Trophoblast cell (in vitro differentiated cells and primary cell): ENCODE measurements around the gene ATP2C2.

Source experiments
- DNase-seq, 2 donors: peaks; one replicate each; pipeline ENCODE4 v3.0.0-alpha.2; 2016
- H2AFZ ChIP-seq: 2 replicates; pipeline ENCODE4 v1.6.1; 2013; ENCODE audit warnings: low read length, moderate library complexity, mild to moderate bottlenecking; ENCODE audit not compliant: insufficient read depth, poor library complexity
- H2AK5ac ChIP-seq: 2 replicates; pipeline ENCODE4 v1.6.1; 2013; ENCODE audit warnings: mild to moderate bottlenecking, low read length
- H2BK120ac ChIP-seq: 2 replicates; pipeline ENCODE4 v1.6.1; 2013; ENCODE audit warnings: low read length, mild to moderate bottlenecking, moderate library complexity; ENCODE audit not compliant: insufficient read depth, poor library complexity
- H2BK12ac ChIP-seq: 2 replicates; pipeline ENCODE4 v1.6.1; 2013; ENCODE audit warnings: mild to moderate bottlenecking, low read length, moderate library complexity
- H2BK5ac ChIP-seq: 2 replicates; pipeline ENCODE4 v1.6.1; 2013; ENCODE audit warnings: low read length, low read depth, moderate library complexity, mild to moderate bottlenecking; ENCODE audit not compliant: poor library complexity
- H3K14ac ChIP-seq: 2 replicates; pipeline ENCODE4 v1.6.1; 2013; ENCODE audit warnings: mild to moderate bottlenecking, low read length
- H3K18ac ChIP-seq: 2 replicates; pipeline ENCODE4 v1.6.1; 2013; ENCODE audit warnings: mild to moderate bottlenecking, low read length
- H3K23ac ChIP-seq: 2 replicates; pipeline ENCODE4 v1.6.1; 2013; ENCODE audit warnings: low read length
- H3K27ac ChIP-seq: 2 replicates; pipeline ENCODE4 v1.5.1; 2013; ENCODE audit warnings: low read depth, mild to moderate bottlenecking, inconsistent platforms, low read length, moderate library complexity
- H3K27me3 ChIP-seq: 2 replicates; pipeline ENCODE4 v1.6.1; 2013; ENCODE audit warnings: inconsistent platforms, mild to moderate bottlenecking, low read length, moderate library complexity; ENCODE audit not compliant: insufficient read depth
- H3K36me3 ChIP-seq, 2 experiments: 1 replicate in 1 of 2; 2 replicates in 1 of 2; pipeline ENCODE4 v1.6.1; 2013; ENCODE audit warnings: low read length in 2 of 2, mild to moderate bottlenecking in 2 of 2, moderate library complexity in 1 of 2; ENCODE audit not compliant: insufficient read depth in 2 of 2, control insufficient read depth in 1 of 2
- H3K4ac ChIP-seq: 2 replicates; pipeline ENCODE4 v1.6.1; 2013; ENCODE audit warnings: low read depth, mild to moderate bottlenecking, low read length, moderate library complexity
- H3K4me1 ChIP-seq, 2 experiments: 1 replicate in 1 of 2; 2 replicates in 1 of 2; pipeline ENCODE4 v1.6.1; 2013; ENCODE audit warnings: low read length in 2 of 2, mild to moderate bottlenecking in 2 of 2, moderate library complexity in 1 of 2; ENCODE audit not compliant: insufficient read depth in 2 of 2, control insufficient read depth in 1 of 2
- H3K4me2 ChIP-seq: 2 replicates; pipeline ENCODE4 v1.6.1; 2013; ENCODE audit warnings: inconsistent platforms, mild to moderate bottlenecking, low read length, moderate library complexity
- H3K4me3 ChIP-seq: 2 replicates; pipeline ENCODE4 v1.5.1; 2013; ENCODE audit warnings: mild to moderate bottlenecking, low read depth, low read length, inconsistent platforms
- H3K79me1 ChIP-seq: one replicate; pipeline ENCODE4 v1.6.1; 2013; ENCODE audit warnings: low read length
- H3K79me2 ChIP-seq: 2 replicates; pipeline ENCODE4 v1.6.1; 2013; ENCODE audit warnings: low read length, mild to moderate bottlenecking; ENCODE audit not compliant: control insufficient read depth, insufficient read depth, poor library complexity
- H3K9ac ChIP-seq: 2 replicates; pipeline ENCODE4 v1.6.1; 2013; ENCODE audit warnings: mild to moderate bottlenecking, low read length
- H3K9me3 ChIP-seq: 2 replicates; pipeline ENCODE4 v1.6.1; 2013; ENCODE audit warnings: low read depth, mild to moderate bottlenecking, control low read depth, inconsistent platforms, low read length; ENCODE audit not compliant: insufficient read depth
- H4K12ac ChIP-seq: 2 replicates; pipeline ENCODE4 v1.6.1; 2013; ENCODE audit warnings: low read depth, mild to moderate bottlenecking, low read length, moderate library complexity
- H4K8ac ChIP-seq: 2 replicates; pipeline ENCODE4 v1.6.1; 2013; ENCODE audit warnings: low read depth, mild to moderate bottlenecking, low read length, moderate library complexity
- H4K91ac ChIP-seq: one replicate; pipeline ENCODE4 v1.6.1; 2013; ENCODE audit warnings: low read depth, mild to moderate bottlenecking, low read length, moderate library complexity
- WGBS: extraction: QIAGEN DNeasy Blood & Tissue Kit; methylation state at CpG from one replicate; pipeline ENCODE4 v1.1.7; 2013; ENCODE audit warnings: missing lambda C conversion rate; ENCODE audit not compliant: insufficient read length, insufficient coverage; ENCODE audit errors: extremely low coverage; 5-methylcytosine and 5-hydroxymethylcytosine counted together

Gene ATP2C2

DNA sequence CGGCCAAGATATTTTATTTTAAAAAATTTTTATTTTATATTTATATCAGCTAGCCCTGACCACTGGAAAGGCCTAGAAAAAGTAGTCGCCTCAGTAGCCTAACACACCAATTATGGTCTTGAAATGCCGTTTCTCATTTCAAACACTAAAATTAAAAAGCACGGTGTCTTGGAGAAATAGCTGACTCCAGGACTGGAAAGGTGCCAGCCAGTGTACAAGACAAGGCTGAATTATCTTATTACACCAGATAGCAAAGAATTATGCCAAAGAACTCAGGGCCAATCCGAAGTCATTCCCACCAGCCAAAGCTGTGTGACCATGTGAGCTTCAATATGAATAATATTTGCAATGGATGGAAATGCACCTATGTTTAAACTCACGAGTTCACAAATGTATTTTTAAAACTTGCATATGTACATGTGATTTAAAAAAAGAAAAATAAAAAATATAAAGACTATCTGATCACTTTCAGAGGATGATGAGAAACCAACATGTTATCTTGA lies 19.9 kb upstream of the ATP2C2 start:
- Histone ChIP-seq H3K36me3 (no peaks in the 10 kb centered on the region), H4K91ac (no peak overlapping the region), H2BK5ac (no peak overlapping the region), H4K8ac (no peak overlapping the region), H2BK120ac (no peak overlapping the region), H3K9me3 (peaks cover 4% of the 10 kb centered on the region), H2AK5ac (no peak overlapping the region), H2AFZ (no peak overlapping the region), H3K4ac (no peak overlapping the region), H3K27ac (no peak overlapping the region), H3K27me3 (no peaks in the 10 kb centered on the region), H3K79me1 (no peaks in the 10 kb centered on the region), H3K9ac (no peak overlapping the region), H3K4me3 (no peak overlapping the region), H3K4me1 (no peaks in the 10 kb centered on the region), H3K14ac (no peak overlapping the region), H3K18ac (no peak overlapping the region), H3K4me2 (no peak overlapping the region), H4K12ac (no peak overlapping the region), H3K23ac (no peak overlapping the region), H2BK12ac (no peak overlapping the region), H3K79me2 (no peaks in the 10 kb centered on the region)
- DNase-seq: no peak
- no CpG with 5 or more reads among the region's 6 CpGs for WGBS

DNA sequence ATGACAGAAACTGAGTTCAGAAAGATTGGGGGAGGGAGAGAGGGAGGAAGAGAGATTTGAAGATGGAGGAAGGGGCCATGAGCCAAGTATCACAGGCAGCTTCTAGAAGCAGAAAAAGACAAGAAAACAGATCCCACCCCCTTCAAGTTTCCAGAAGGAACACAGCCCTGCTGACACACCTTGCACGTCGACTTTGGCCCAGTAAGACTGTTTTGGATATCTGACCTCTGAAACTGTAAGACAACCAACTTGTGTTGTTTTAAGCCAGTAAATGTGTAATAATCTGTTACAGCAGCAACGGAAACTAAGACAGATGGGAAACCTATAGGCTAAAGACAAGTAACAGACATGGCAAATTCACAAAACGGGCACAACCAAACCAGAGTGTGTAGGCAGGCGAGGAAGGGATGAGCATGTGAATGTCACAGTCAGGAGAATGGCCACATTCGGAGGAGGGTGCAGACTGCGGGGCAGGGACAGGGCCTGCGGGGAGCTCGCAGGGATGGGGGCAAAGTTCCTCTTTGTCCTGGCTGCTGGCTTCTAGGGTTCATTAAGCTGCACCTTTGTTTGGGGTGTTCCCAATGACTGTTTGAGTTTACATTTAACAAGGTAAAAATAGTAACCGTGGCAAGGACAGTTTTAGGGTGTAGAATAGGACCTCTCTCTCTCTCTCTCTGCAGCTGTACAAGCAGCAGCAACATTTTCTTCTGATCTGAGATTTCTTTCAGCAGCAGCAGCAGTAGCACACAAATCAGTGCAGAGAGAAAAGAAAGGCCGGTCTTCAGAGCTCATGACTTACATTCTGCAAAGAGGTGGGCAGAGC lies 18.3 kb upstream of the ATP2C2 start:
- H3K9ac ChIP-seq: no peak overlapping the region
- no peak overlapping the region for H3K14ac ChIP-seq
- H3K18ac ChIP-seq: no peak overlapping the region
- no peaks in the 10 kb centered on the region for H3K36me3 ChIP-seq
- H2BK5ac ChIP-seq: no peak overlapping the region
- H3K27me3 ChIP-seq: no peaks in the 10 kb centered on the region
- H3K4me2 ChIP-seq: no peak overlapping the region
- H3K23ac ChIP-seq: no peak overlapping the region
- peaks cover 4% of the 10 kb centered on the region for H3K9me3 ChIP-seq
- WGBS: no CpG with 5 or more reads among the region's 11 CpGs
- no peak overlapping the region for H2AK5ac ChIP-seq
- H3K27ac ChIP-seq: no peak overlapping the region
- no peak for DNase-seq
- H3K79me1 ChIP-seq: no peaks in the 10 kb centered on the region
- no peak overlapping the region for H4K91ac ChIP-seq
- no peak overlapping the region for H3K4me3 ChIP-seq
- no peak overlapping the region for H4K12ac ChIP-seq
- H3K4me1 ChIP-seq: no peaks in the 10 kb centered on the region
- no peak overlapping the region for H2AFZ ChIP-seq
- H2BK12ac ChIP-seq: no peak overlapping the region
- H2BK120ac ChIP-seq: no peak overlapping the region
- no peak overlapping the region for H4K8ac ChIP-seq
- H3K4ac ChIP-seq: no peak overlapping the region
- no peaks in the 10 kb centered on the region for H3K79me2 ChIP-seq

DNA sequence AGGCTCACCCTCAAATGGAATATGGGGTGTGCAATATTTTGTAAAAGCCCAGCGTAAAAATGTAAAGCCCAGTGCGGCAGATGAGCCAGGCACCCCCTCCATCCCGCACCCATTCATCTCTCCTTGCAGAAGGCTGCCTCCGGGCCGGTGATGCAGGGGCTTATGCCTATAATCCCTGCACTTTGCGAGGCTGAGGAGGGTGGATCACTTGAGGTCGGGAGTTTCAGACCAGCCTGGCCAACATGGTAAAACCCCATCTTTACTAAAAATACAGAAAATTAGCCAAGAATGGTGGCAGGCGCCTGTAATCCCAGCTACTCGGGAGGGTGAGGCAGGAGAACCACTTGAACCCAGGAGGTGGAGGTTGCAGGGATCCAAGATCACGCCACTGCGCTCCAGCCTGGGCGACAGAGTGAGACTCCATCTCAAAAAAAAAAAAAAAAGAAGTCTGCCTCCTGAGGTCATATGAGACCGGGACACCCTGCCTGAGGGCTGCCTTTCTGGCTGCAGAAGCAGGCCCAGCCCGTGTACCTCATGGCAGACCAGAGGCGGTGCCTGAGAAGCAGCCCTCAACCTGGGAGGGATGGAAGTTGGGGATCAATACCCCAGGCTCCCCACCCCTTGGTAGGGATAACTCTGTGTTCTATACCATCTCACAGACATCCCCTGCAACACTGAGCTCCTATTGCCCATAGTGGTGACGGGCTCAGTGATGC lies 17.5 kb upstream of the ATP2C2 start:
- WGBS: no CpG with 5 or more reads among the region's 16 CpGs

DNA sequence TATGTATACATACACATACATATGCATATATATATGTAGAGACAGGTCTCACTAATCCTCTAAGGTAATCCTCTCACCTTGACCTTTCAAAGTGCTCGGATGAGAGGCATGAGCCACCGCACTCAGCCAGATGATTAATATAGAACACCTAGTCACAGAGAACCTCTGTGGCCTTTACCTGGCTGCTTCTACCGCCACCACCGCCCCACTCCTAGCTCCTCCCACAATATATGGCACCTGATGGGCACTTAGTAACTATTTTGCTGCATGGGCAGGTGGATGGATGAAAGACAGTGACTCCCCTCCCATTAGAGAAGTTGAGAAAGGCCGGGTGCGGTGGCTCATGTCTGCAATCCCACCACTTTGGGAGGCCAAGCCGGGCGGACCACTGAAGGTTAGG lies 16.7 kb upstream of the ATP2C2 start:
- Histone ChIP-seq H3K9ac (no peak overlapping the region), H3K36me3 (no peaks in the 10 kb centered on the region), H3K4me2 (no peak overlapping the region), H2AFZ (no peak overlapping the region), H3K4me3 (no peak overlapping the region), H3K4ac (no peak overlapping the region), H2BK12ac (no peak overlapping the region), H3K79me1 (no peaks in the 10 kb centered on the region), H3K27ac (no peak overlapping the region), H3K9me3 (peaks cover 2% of the 10 kb centered on the region), H3K79me2 (no peaks in the 10 kb centered on the region), H2BK5ac (no peak overlapping the region), H3K4me1 (peaks cover 5 to 7% of the 10 kb centered on the region in 2 experiments), H3K14ac (no peak overlapping the region), H3K18ac (no peak overlapping the region), H2AK5ac (no peak overlapping the region), H3K23ac (no peak overlapping the region), H4K12ac (no peak overlapping the region), H3K27me3 (no peaks in the 10 kb centered on the region), H4K8ac (no peak overlapping the region), H4K91ac (no peak overlapping the region), H2BK120ac (no peak overlapping the region)
- no peak for DNase-seq
- WGBS: no CpG with 5 or more reads among the region's 8 CpGs

More for the DNA sequence above, 17.5 kb upstream of the ATP2C2 start:
- Histone ChIP-seq H3K14ac (no peak overlapping the region), H3K79me1 (no peaks in the 10 kb centered on the region), H4K91ac (no peak overlapping the region), H3K4ac (no peak overlapping the region), H3K27ac (no peak overlapping the region), H4K8ac (no peak overlapping the region), H3K36me3 (no peaks in the 10 kb centered on the region), H3K23ac (no peak overlapping the region), H2BK5ac (no peak overlapping the region), H2AFZ (no peak overlapping the region), H3K9me3 (peaks cover 2% of the 10 kb centered on the region), H3K27me3 (no peaks in the 10 kb centered on the region), H3K79me2 (no peaks in the 10 kb centered on the region), H2BK12ac (no peak overlapping the region), H3K4me3 (no peak overlapping the region), H2AK5ac (no peak overlapping the region), H3K9ac (peak overlapping the region; percentile 9), H3K18ac (no peak overlapping the region), H3K4me2 (no peak overlapping the region), H3K4me1 (no peaks in the 10 kb centered on the region), H2BK120ac (no peak overlapping the region), H4K12ac (no peak overlapping the region)
- DNase-seq: no peak
